ENCODE measurements around the gene TMEM44. TPM values are rescaled to one million over a fixed set of nuclear protein-coding genes. Genes with fewer than 3 reads are reported as not detected.

The TMEM44 gene
- total and polyA plus RNA-seq, 2 donors (not counting 1 experiment from before 2014, with no cell fraction given): 11.0 to 14.9 TPM

DNA sequence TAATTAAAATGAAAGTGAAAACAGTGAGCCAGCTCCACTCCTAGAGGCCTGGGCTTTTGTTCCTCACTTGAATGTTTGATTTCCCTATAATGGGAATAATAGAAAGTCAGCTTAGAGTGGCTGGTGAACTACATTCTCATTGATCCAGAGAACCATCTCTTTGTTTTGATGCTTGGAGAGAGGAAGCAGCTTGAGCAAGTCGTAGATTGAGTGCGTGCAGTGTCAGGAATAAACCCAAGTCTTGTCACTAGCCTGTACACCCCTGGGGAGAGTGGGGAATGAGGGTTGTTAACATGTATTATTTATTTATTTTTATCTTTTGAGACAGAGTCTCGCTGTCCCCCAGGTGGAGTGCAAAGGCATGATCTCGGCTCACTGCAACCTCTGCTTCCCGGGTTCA is 39.7 kb upstream of the TMEM44 start:
- Histone ChIP-seq H3K4me1 (ENCODE audit: control insufficient read depth, extremely low read depth, insufficient read depth, low read length) (peaks cover 2% of the 10 kb centered on the region), H3K36me3 (ENCODE audit: control insufficient read depth, insufficient read depth, low read length) (no peaks in the 10 kb centered on the region), H2AFZ (ENCODE audit: low read length) (peak overlapping the region; percentile 71), H3K4me2 (ENCODE audit: extremely low read depth, insufficient read depth, low read length) (peak overlapping the region; percentile 92), H3K79me2 (ENCODE audit: control insufficient read depth, insufficient read depth, low read length) (peaks cover 28% of the 10 kb centered on the region), H3K27ac (ENCODE audit: insufficient read depth, low read length) (peak overlapping the region; percentile 94), H3K27me3 (ENCODE audit: control insufficient read depth, insufficient read depth, low read length) (no peaks in the 10 kb centered on the region), H3K9me3 (ENCODE audit: control insufficient read depth, insufficient read depth, low read depth, low read length) (no peaks in the 10 kb centered on the region), H4K20me1 (ENCODE audit: control insufficient read depth, extremely low read depth, insufficient read depth, low read length) (no peaks in the 10 kb centered on the region), H3K4me3 (replicated peaks in 1 of 4; ENCODE audit: control extremely low read depth in 1 of 4, insufficient read depth in 1 of 4, low read depth in 3 of 4, low read length in 4 of 4) (peak overlapping the region; percentile 80 to 99 (median 90)), H3K9ac (ENCODE audit: insufficient read depth, low read length) (peak overlapping the region; percentile 32)
- TF ChIP-seq, protein P1, sequence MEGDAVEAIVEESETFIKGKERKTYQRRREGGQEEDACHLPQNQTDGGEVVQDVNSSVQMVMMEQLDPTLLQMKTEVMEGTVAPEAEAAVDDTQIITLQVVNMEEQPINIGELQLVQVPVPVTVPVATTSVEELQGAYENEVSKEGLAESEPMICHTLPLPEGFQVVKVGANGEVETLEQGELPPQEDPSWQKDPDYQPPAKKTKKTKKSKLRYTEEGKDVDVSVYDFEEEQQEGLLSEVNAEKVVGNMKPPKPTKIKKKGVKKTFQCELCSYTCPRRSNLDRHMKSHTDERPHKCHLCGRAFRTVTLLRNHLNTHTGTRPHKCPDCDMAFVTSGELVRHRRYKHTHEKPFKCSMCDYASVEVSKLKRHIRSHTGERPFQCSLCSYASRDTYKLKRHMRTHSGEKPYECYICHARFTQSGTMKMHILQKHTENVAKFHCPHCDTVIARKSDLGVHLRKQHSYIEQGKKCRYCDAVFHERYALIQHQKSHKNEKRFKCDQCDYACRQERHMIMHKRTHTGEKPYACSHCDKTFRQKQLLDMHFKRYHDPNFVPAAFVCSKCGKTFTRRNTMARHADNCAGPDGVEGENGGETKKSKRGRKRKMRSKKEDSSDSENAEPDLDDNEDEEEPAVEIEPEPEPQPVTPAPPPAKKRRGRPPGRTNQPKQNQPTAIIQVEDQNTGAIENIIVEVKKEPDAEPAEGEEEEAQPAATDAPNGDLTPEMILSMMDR (conservative IDR thresholded peaks at IDR 0.05 in 1 of 2, IDR thresholded peaks at IDR 0.05 in 1 of 2; ENCODE audit: low read depth in 1 of 2, low read length in 2 of 2): no peak
- no peak for TF ChIP-seq EZH2 (IDR thresholded peaks at IDR 0.05; ENCODE audit: low read length, missing control alignments)
- no peak for DNase-seq (ENCODE audit: low read depth in 2 of 2)

DNA sequence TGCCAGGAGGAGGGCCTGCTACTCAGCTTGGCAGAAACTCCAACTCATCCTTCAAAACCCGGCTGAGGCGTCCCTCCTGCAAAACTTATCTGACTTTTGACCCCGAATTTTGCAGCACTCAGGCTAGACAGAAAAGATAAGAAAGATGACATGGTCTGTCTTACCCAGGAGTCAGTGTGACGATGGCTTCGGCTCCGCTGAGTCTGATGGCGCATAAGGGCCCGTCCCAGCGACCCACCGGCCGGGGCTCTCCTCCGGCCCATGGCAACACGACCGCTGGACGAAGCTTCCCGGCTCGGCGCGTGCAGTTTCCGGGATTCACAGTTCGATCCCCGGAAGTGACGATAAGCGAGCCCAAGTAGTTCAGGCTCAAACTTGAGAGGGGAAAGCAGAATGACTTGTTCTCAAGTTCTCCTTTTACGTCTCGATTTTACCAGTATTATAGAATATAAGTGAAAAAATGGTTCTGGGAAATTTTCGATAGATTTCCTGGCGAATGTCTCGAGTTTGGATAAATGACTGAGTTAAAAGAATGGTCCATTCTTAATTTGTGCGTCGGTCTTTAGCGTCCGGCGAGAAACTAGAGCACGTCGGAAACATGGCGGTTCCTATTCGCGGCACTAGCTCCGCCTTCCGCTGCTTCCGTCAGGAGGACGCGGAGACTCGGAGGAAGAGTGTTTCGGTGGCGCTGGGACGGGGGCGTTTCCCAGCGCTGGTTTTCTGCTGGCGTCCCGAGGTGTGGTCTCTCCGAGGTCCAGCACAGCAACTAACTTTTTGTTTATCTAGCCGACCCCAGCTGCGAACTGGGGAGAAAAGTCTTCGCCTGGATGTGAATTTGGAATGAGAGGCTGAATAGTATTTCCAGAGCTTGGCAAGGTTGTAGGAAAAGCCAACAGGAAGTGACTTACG is 38.9 kb upstream of the TMEM44 start, which contains the start of gene LSG1:
LSG1 (minus strand) TSS at position 292 of the 909 bp plus-strand sequence; CDS start at position 263, 29 bp downstream.
- peak within 1 kb of the TSS; percentile 80 to 99 (median 90) for H3K4me3 ChIP-seq (replicated peaks in 1 of 4; ENCODE audit: control extremely low read depth in 1 of 4, insufficient read depth in 1 of 4, low read depth in 3 of 4, low read length in 4 of 4)
- no peaks in the 10 kb centered on the region for H3K9me3 ChIP-seq (ENCODE audit: control insufficient read depth, insufficient read depth, low read depth, low read length)
- H2AFZ ChIP-seq (ENCODE audit: low read length): peak within 1 kb of the TSS; percentile 84
- peaks cover 28% of the 10 kb centered on the region for H3K79me2 ChIP-seq (ENCODE audit: control insufficient read depth, insufficient read depth, low read length)
- peak within 1 kb of the TSS; percentile 92 for H3K4me2 ChIP-seq (ENCODE audit: extremely low read depth, insufficient read depth, low read length)
- TF ChIP-seq EZH2 (IDR thresholded peaks at IDR 0.05; ENCODE audit: low read length, missing control alignments): no peak
- TF ChIP-seq, protein P1 (conservative IDR thresholded peaks at IDR 0.05 in 1 of 2, IDR thresholded peaks at IDR 0.05 in 1 of 2; ENCODE audit: low read depth in 1 of 2, low read length in 2 of 2): no peak
- no peaks in the 10 kb centered on the region for H3K27me3 ChIP-seq (ENCODE audit: control insufficient read depth, insufficient read depth, low read length)
- H3K9ac ChIP-seq (ENCODE audit: insufficient read depth, low read length): peak within 1 kb of the TSS; percentile 75
- no peaks in the 10 kb centered on the region for H3K36me3 ChIP-seq (ENCODE audit: control insufficient read depth, insufficient read depth, low read length)
- peak; percentile 97 to 98 for DNase-seq (ENCODE audit: low read depth in 2 of 2)
- peaks cover 2% of the 10 kb centered on the region for H3K4me1 ChIP-seq (ENCODE audit: control insufficient read depth, extremely low read depth, insufficient read depth, low read length)
- H4K20me1 ChIP-seq (ENCODE audit: control insufficient read depth, extremely low read depth, insufficient read depth, low read length): no peaks in the 10 kb centered on the region
- peak within 1 kb of the TSS; percentile 94 for H3K27ac ChIP-seq (ENCODE audit: insufficient read depth, low read length)

DNA sequence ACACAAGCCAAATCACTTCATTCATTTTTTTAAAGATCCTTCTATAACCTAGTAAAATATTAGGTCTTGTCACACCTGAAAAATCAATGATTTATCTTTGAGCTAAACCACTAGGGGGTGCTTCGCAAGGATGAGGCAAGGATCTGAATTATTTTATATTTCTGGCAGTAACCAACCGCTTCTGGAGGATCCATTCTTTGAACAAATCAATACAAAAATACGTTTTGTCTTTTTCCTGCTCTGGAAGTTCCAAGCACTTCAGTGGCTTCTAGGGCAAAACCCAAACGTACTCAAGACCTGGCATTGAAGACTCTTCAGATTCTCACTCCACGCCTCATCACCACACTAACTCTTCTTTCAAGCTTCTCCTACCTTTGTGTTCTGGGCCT is 38.3 kb upstream of the TMEM44 start:
- Histone ChIP-seq H2AFZ (ENCODE audit: low read length) (peak overlapping the region; percentile 6), H3K27ac (ENCODE audit: insufficient read depth, low read length) (peak overlapping the region; percentile 94), H3K36me3 (ENCODE audit: control insufficient read depth, insufficient read depth, low read length) (no peaks in the 10 kb centered on the region), H3K9me3 (ENCODE audit: control insufficient read depth, insufficient read depth, low read depth, low read length) (no peaks in the 10 kb centered on the region), H3K79me2 (ENCODE audit: control insufficient read depth, insufficient read depth, low read length) (peaks cover 28% of the 10 kb centered on the region), H3K4me3 (replicated peaks in 1 of 4; ENCODE audit: control extremely low read depth in 1 of 4, insufficient read depth in 1 of 4, low read depth in 3 of 4, low read length in 4 of 4) (peak overlapping the region; percentile 80 to 99 (median 90)), H4K20me1 (ENCODE audit: control insufficient read depth, extremely low read depth, insufficient read depth, low read length) (no peaks in the 10 kb centered on the region), H3K27me3 (ENCODE audit: control insufficient read depth, insufficient read depth, low read length) (no peaks in the 10 kb centered on the region), H3K4me1 (ENCODE audit: control insufficient read depth, extremely low read depth, insufficient read depth, low read length) (peaks cover 2% of the 10 kb centered on the region), H3K4me2 (ENCODE audit: extremely low read depth, insufficient read depth, low read length) (peak overlapping the region; percentile 92), H3K9ac (ENCODE audit: insufficient read depth, low read length) (peak overlapping the region; percentile 75)
- peak; percentile 37 to 58 for DNase-seq (ENCODE audit: low read depth in 2 of 2)
- TF ChIP-seq EZH2 (IDR thresholded peaks at IDR 0.05; ENCODE audit: low read length, missing control alignments): no peak
- TF ChIP-seq, protein P1 (conservative IDR thresholded peaks at IDR 0.05 in 1 of 2, IDR thresholded peaks at IDR 0.05 in 1 of 2; ENCODE audit: low read depth in 1 of 2, low read length in 2 of 2): peak; percentile 52 to 56

Measured in fibroblast of lung (primary cell).